ENCODE measurements around the gene STRIP2. TPM values are rescaled to one million over a fixed set of nuclear protein-coding genes. Genes with fewer than 3 reads are reported as not detected.

Gene STRIP2
- total and polyA plus RNA-seq, 9 of the 15 experiments (the other 6 are each of a cell fraction or from before 2014, with no cell fraction given): 10.1 to 81.8 (median 42.3) TPM

GRCh38 chr7:129438839-129439651 is 4.8 kb downstream of the STRIP2 start (continued):
- TF ChIP-seq ZMIZ1 (IDR thresholded peaks at IDR 0.05; ENCODE audit: low read depth in 2 of 2, low read length in 2 of 2): peak in 1 of 2 experiments; percentile 79; a peak in 1 of 4 replicates
- 0 out of 2 replicates have a peak, but pooled peaks have one; percentile 15 for TF ChIP-seq SNIP1 (IDR thresholded peaks at IDR 0.05; ENCODE audit: low read depth)
- TF ChIP-seq EZH2 (IDR thresholded peaks at IDR 0.05; ENCODE audit: borderline replicate concordance, low read depth, low read length): no peak
- TF ChIP-seq NBN (IDR thresholded peaks at IDR 0.05; ENCODE audit: low read depth): peak; percentile 95
- peak; percentile 87 for TF ChIP-seq NCOA1 (IDR thresholded peaks at IDR 0.05; ENCODE audit: low read depth)
- TF ChIP-seq RAD21 (CRISPR knock-in tag; conservative IDR thresholded peaks at IDR 0.05 in 1 of 2, IDR thresholded peaks at IDR 0.05 in 1 of 2): peak; percentile 15 to 21; a peak in 2 of 4 replicates
- TF ChIP-seq BRD9 (IDR thresholded peaks at IDR 0.05; ENCODE audit: low read depth, partially characterized antibody): peak; percentile 98
- TF ChIP-seq CTCFL (IDR thresholded peaks at IDR 0.05; ENCODE audit: borderline replicate concordance, insufficient read depth, low read depth, low read length, poor library complexity, severe bottlenecking): no peak
- TF ChIP-seq SIN3B (IDR thresholded peaks at IDR 0.05; ENCODE audit: low read depth): no peak
- no peak; the same call in 1 of the 2 replicates for TF ChIP-seq POLR2AphosphoS2 (IDR thresholded peaks at IDR 0.05; ENCODE audit: low read length)
- no peak for TF ChIP-seq ZBTB7A (IDR thresholded peaks at IDR 0.05; ENCODE audit: borderline replicate concordance, control insufficient read depth, low read depth, low read length)
- peak; percentile 83 for TF ChIP-seq STAT5A (IDR thresholded peaks at IDR 0.05; ENCODE audit: borderline replicate concordance, low read length)
- TF ChIP-seq MAFG (tag; conservative IDR thresholded peaks at IDR 0.05): peak; percentile 57; the same call in 1 of the 2 replicates
- TF ChIP-seq ZFX (CRISPR knock-in tag; IDR thresholded peaks at IDR 0.05): no peak; the same call in 1 of the 2 replicates
- TF ChIP-seq, protein P1, sequence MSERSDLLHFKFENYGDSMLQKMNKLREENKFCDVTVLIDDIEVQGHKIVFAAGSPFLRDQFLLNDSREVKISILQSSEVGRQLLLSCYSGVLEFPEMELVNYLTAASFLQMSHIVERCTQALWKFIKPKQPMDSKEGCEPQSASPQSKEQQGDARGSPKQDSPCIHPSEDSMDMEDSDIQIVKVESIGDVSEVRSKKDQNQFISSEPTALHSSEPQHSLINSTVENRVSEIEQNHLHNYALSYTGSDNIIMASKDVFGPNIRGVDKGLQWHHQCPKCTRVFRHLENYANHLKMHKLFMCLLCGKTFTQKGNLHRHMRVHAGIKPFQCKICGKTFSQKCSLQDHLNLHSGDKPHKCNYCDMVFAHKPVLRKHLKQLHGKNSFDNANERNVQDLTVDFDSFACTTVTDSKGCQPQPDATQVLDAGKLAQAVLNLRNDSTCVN (CRISPR knock-in tag; IDR thresholded peaks at IDR 0.05): no peak
- TF ChIP-seq TCFL5 (CRISPR knock-in tag; conservative IDR thresholded peaks at IDR 0.05): no peak
- TF ChIP-seq FOXA3 (CRISPR knock-in tag; conservative IDR thresholded peaks at IDR 0.05 in 1 of 2, IDR thresholded peaks at IDR 0.05 in 1 of 2): peak in 1 of 2 experiments; percentile 34; a peak in 1 of 4 replicates

Data from K562 (cell line).